B cell (primary cell): ENCODE measurements around the gene SLC20A1. TPM values are rescaled to one million over a fixed set of nuclear protein-coding genes. Genes with fewer than 3 reads are reported as not detected.

ENCODE experiments used
- ATAC-seq: fragments of 200-7000 bp; cut with Tn5 transposase; one replicate; pipeline ENCODE4 v1.10.0; 2021; ENCODE audit warnings: low read depth, mild to moderate bottlenecking, moderate number of reproducible peaks, moderate library complexity
- CTCF ChIA-PET: fragments of 350-600 bp; sonication (Branson Sonifier 250); formaldehyde crosslinking; loops from one replicate; lab custom pipeline; 2021; ENCODE audit warnings: antibody characterized with exemption, inconsistent platforms; lab: Charles Lee
- POLR2A ChIA-PET: fragments of 350-600 bp; sonication (Branson Sonifier 250); formaldehyde crosslinking; loops from one replicate; lab custom pipeline; 2021; ENCODE audit warnings: antibody characterized with exemption; lab: Charles Lee
- DNase-seq: peaks from one replicate; pipeline ENCODE4 v3.0.0; 2013
- H2AFZ ChIP-seq: 2 replicates; pipeline ENCODE4 v1.6.1; 2012; ENCODE audit warnings: mild to moderate bottlenecking, low read depth, low read length; ENCODE audit not compliant: insufficient read depth, poor library complexity, severe bottlenecking
- H3K27ac ChIP-seq, 2 donors: 1 replicate in 1 of 2; 2 replicates in 1 of 2; pipeline ENCODE4 v1.5.1; 2012 to 2013; ENCODE audit warnings: low read length in 2 of 2, mild to moderate bottlenecking in 2 of 2, moderate library complexity in 1 of 2
- H3K27me3 ChIP-seq, 4 experiments: fragments of 200-600 bp in 1 of 4; sonication (generic) in 1 of 4; replicated peaks in 1 of 4; 1 replicate in 2 of 4; 2 replicates in 2 of 4; pipeline versions ENCODE4 v1.6.1 to v1.7.0; 2013 to 2016; ENCODE audit warnings: low read length in 3 of 4, mild to moderate bottlenecking in 2 of 4, mixed read lengths in 1 of 4, moderate library complexity in 1 of 4; ENCODE audit not compliant: insufficient read depth in 4 of 4, control insufficient read depth in 3 of 4; ENCODE audit errors: control extremely low read depth in 1 of 4
- H3K36me3 ChIP-seq, 2 experiments: replicated peaks in 1 of 2; 1 replicate in 1 of 2; 2 replicates in 1 of 2; pipeline versions ENCODE4 v1.6.1 to v1.7.1; 2013; ENCODE audit warnings: low read length in 1 of 2; ENCODE audit not compliant: insufficient read depth in 2 of 2, control insufficient read depth in 1 of 2; ENCODE audit errors: control extremely low read depth in 1 of 2, extremely low read depth in 1 of 2
- H3K4me1 ChIP-seq, 2 donors: fragments of 200-600 bp in 1 of 2; sonication (generic) in 1 of 2; 1 replicate in 1 of 2; 2 replicates in 1 of 2; pipeline versions ENCODE4 v1.5.1 to v1.6.1; 2013 to 2017; ENCODE audit warnings: low read length in 2 of 2; ENCODE audit not compliant: control insufficient read depth in 2 of 2, insufficient read depth in 2 of 2
- H3K4me2 ChIP-seq: replicated peaks from 2 replicates; pipeline ENCODE3; 2012; ENCODE audit warnings: mild to moderate bottlenecking, low read depth, low read length; ENCODE audit not compliant: poor library complexity, severe bottlenecking
- H3K4me3 ChIP-seq, 5 experiments: fragments of 200-600 bp in 1 of 5; sonication (generic) in 1 of 5; 1 replicate in 3 of 5; 2 replicates in 2 of 5; pipeline versions ENCODE4 v1.5.1 to v1.7.0; 2011 to 2016; ENCODE audit warnings: low read length in 4 of 5, mild to moderate bottlenecking in 4 of 5, low read depth in 2 of 5, control low read depth in 1 of 5, moderate library complexity in 1 of 5; ENCODE audit not compliant: insufficient read depth in 1 of 5; ENCODE audit errors: control extremely low read depth in 1 of 5, extremely low read depth in 1 of 5
- H3K79me2 ChIP-seq: fragments of 200-600 bp; sonication (generic); one replicate; pipeline ENCODE4 v1.6.0; 2016; ENCODE audit warnings: low read length; ENCODE audit not compliant: control insufficient read depth, insufficient read depth
- H3K9ac ChIP-seq: fragments of 200-600 bp; sonication (generic); 2 replicates; pipeline ENCODE4 v1.6.1; 2017; ENCODE audit warnings: mild to moderate bottlenecking, low read length, moderate library complexity
- H3K9me3 ChIP-seq, 3 donors: one replicate each; pipeline versions ENCODE4 v1.6.1 to v1.7.1; 2013; ENCODE audit warnings: low read length in 2 of 3; ENCODE audit not compliant: control insufficient read depth in 2 of 3, insufficient read depth in 1 of 3; ENCODE audit errors: control extremely low read depth in 1 of 3
- H4K20me1 ChIP-seq: 2 replicates; pipeline ENCODE4 v1.6.0; 2012; ENCODE audit warnings: mild to moderate bottlenecking, low read length; ENCODE audit not compliant: insufficient read depth, control insufficient read depth, poor library complexity, severe bottlenecking
- H3K27ac Mint-ChIP-seq: one replicate; pipeline ENCODE4 v1.8.0; 2021; ENCODE audit warnings: mixed read lengths
- H3K27me3 Mint-ChIP-seq: one replicate; pipeline ENCODE4 v1.8.0; 2021; ENCODE audit warnings: mixed read lengths
- H3K4me1 Mint-ChIP-seq: one replicate; pipeline ENCODE4 v1.8.0; 2021; ENCODE audit warnings: mixed read lengths
- H3K4me3 Mint-ChIP-seq: one replicate; pipeline ENCODE4 v1.8.0; 2021; ENCODE audit warnings: mixed read lengths
- H3K9me3 Mint-ChIP-seq: one replicate; pipeline ENCODE4 v1.8.0; 2022; ENCODE audit warnings: mixed read lengths; ENCODE audit not compliant: insufficient read depth
- EZH2 ChIP-seq: IDR thresholded peaks from 2 replicates; pipeline ENCODE4 v1.6.1; 2012; ENCODE audit warnings: borderline replicate concordance, low read depth, mild to moderate bottlenecking, moderate library complexity, low read length; ENCODE audit not compliant: insufficient read depth, poor library complexity, severe bottlenecking
- WGBS: methylation state at CpG from one replicate; pipeline ENCODE4 v1.1.5; 2013; ENCODE audit warnings: missing lambda C conversion rate; ENCODE audit not compliant: insufficient coverage; 5-methylcytosine and 5-hydroxymethylcytosine counted together
- intact Hi-C: fragments of 100-400 bp; cut with micrococcal nuclease; formaldehyde crosslinking; loops from one replicate; pipeline ENCODE4 v1.10.0; 2022
- polyA plus RNA-seq: library from polyadenylated mRNA; depleted of rRNA; stranded (reverse); fragments of >200 nt; gene quantifications from 2 replicates; pipeline ENCODE4 v1.2.3, GENCODE V29; 2012
- total RNA-seq, 2 donors: library from RNA; stranded (reverse); fragments of 120-200 nt in 1 of 2; gene quantifications; 1 replicate in 1 of 2; 2 replicates in 1 of 2; pipeline versions ENCODE4 v1.2.3 to v1.2.4, GENCODE V29; 2013 to 2022
- TF ChIP-seq, protein P1 (sequence below): fragments of 200-600 bp; IDR thresholded peaks from one replicate; pipeline ENCODE4 v1.8.0; 2022; ENCODE audit warnings: antibody characterized with exemption, mild to moderate bottlenecking

SLC20A1 gene
- total and polyA plus RNA-seq, 2 donors (not counting 1 experiment from before 2014, with no cell fraction given): 16.1 to 54.9 TPM

DNA sequence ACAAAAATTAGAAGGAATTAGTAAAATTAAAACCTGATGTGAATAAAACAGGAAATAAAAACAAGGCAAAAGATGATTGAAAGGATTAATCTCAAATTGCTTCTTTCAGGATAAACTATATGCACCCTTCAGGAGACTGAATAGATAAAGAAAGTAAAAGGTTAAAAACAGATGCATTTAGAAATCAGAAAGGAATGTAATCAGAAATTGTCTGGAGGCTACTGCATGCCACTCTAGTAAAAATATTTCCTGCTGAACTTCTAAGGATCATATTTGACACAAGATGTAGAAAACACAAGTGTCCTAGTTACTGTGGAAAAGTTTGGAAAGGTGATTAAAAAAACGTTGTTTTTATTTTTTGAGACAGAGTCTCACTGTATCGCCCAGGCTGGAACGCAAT, 45.1 kb upstream of the SLC20A1 start:
- POLR2A ChIA-PET: no interaction called here
- no peak overlapping the region for H3K4me2 ChIP-seq

DNA sequence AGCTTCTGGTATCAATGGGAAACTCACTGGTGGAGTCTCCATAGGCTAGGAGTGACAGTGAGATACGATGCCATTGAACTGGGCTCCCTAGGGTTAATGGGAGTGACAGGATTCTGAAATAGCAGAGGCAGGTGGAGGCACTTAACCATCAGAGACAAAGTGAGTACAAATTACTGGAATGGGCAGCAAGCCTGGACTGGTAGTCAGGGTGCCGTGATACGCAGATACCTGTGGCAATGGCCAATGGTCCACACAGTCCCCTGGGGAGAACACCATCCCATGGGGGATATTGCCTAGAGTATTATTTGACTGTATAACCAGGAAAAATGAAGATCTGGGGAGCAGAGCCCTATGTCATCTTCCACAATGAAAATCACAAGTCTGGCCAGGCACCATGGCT, 44.0 kb upstream of the SLC20A1 start:
- 86% methylated on average over 3 of the region's 3 CpGs for WGBS
- no peaks in the 10 kb centered on the region for H3K9me3 Mint-ChIP-seq
- Histone ChIP-seq H3K4me3 (no peak overlapping the region), H3K79me2 (no peaks in the 10 kb centered on the region), H3K36me3 (no peaks in the 10 kb centered on the region), H3K9ac (no peak overlapping the region), H4K20me1 (no peaks in the 10 kb centered on the region), H3K4me2 (no peak overlapping the region), H3K9me3 (no peaks in the 10 kb centered on the region), H2AFZ (no peak overlapping the region), H3K4me1 (peaks cover 0 to 5% of the 10 kb centered on the region in 2 donors), H3K27me3 (no peaks in the 10 kb centered on the region), H3K27ac (no peak overlapping the region)
- DNase-seq: no peak
- intact Hi-C loops: no loop called here
- TF ChIP-seq EZH2: no peak
- TF ChIP-seq, protein P1, sequence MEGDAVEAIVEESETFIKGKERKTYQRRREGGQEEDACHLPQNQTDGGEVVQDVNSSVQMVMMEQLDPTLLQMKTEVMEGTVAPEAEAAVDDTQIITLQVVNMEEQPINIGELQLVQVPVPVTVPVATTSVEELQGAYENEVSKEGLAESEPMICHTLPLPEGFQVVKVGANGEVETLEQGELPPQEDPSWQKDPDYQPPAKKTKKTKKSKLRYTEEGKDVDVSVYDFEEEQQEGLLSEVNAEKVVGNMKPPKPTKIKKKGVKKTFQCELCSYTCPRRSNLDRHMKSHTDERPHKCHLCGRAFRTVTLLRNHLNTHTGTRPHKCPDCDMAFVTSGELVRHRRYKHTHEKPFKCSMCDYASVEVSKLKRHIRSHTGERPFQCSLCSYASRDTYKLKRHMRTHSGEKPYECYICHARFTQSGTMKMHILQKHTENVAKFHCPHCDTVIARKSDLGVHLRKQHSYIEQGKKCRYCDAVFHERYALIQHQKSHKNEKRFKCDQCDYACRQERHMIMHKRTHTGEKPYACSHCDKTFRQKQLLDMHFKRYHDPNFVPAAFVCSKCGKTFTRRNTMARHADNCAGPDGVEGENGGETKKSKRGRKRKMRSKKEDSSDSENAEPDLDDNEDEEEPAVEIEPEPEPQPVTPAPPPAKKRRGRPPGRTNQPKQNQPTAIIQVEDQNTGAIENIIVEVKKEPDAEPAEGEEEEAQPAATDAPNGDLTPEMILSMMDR: no peak
- no peak overlapping the region for H3K4me3 Mint-ChIP-seq
- ChIA-PET POLR2A (no interaction called here), CTCF (interaction anchor here (0.9 to 8.7 kb wide), 5 partner anchors 10 to 148 kb away, joined by 3 to 101 read pairs (median 14); partner anchors contain the start of gene SLC20A1)
- peaks cover 5% of the 10 kb centered on the region for H3K4me1 Mint-ChIP-seq
- H3K27me3 Mint-ChIP-seq: no peaks in the 10 kb centered on the region
- no peak for ATAC-seq
- no peak overlapping the region for H3K27ac Mint-ChIP-seq

More for the DNA sequence above, 45.1 kb upstream of the SLC20A1 start:
- ATAC-seq (no peak), DNase-seq (no peak)
- Histone ChIP-seq H3K9ac (no peak overlapping the region), H4K20me1 (no peaks in the 10 kb centered on the region), H3K27me3 (no peaks in the 10 kb centered on the region), H2AFZ (no peak overlapping the region), H3K27ac (no peak overlapping the region), H3K4me1 (peaks cover 0 to 5% of the 10 kb centered on the region in 2 donors), H3K36me3 (no peaks in the 10 kb centered on the region), H3K79me2 (no peaks in the 10 kb centered on the region), H3K4me3 (no peak overlapping the region), H3K9me3 (no peaks in the 10 kb centered on the region)
- no peak overlapping the region for H3K27ac Mint-ChIP-seq
- TF ChIP-seq, protein P1: no peak
- no peak for TF ChIP-seq EZH2
- H3K4me1 Mint-ChIP-seq: peaks cover 5% of the 10 kb centered on the region
- WGBS: 100% methylated on average over 2 of the region's 3 CpGs
- no peaks in the 10 kb centered on the region for H3K27me3 Mint-ChIP-seq
- CTCF ChIA-PET: interaction anchor here (0.8 to 8.7 kb wide), 16 partner anchors 13 to 285 kb away, joined by 3 to 101 read pairs (median 4); partner anchors contain the start of genes CHCHD5 and SLC20A1
- H3K4me3 Mint-ChIP-seq: no peak overlapping the region
- intact Hi-C loops: loop anchor here (1.0 kb wide), 3 partner anchors 26 to 285 kb away; no protein-coding TSS in a partner anchor
- no peaks in the 10 kb centered on the region for H3K9me3 Mint-ChIP-seq
